Peyer's patch (tissue), 4 donors: Measurements from ENCODE around the gene TMEM239. TPM values are rescaled to one million over a fixed set of nuclear protein-coding genes. Genes with fewer than 3 reads are reported as not detected.

Experiments used
- DNase-seq, 3 donors: peaks; one replicate each; pipeline ENCODE4 v3.0.0-alpha.2; 2017 to 2019
- H3K27ac ChIP-seq, 4 donors: fragments of 200-600 bp; sonication (generic); one replicate each; pipeline ENCODE4 v1.5.1; 2016 to 2019
- H3K27me3 ChIP-seq, 2 donors: fragments of 200-600 bp; sonication (generic); one replicate each; pipeline ENCODE4 v1.5.1; 2019
- H3K36me3 ChIP-seq, 3 donors: fragments of 200-600 bp; sonication (generic); one replicate each; pipeline ENCODE4 v1.5.1; 2016 to 2019
- H3K4me1 ChIP-seq, 4 donors: fragments of 200-600 bp; sonication (generic); one replicate each; pipeline ENCODE4 v1.5.1; 2016 to 2019
- H3K4me3 ChIP-seq, 4 donors: fragments of 200-600 bp; sonication (generic); 1 replicate in 3 of 4; 2 replicates in 1 of 4; pipeline ENCODE4 v1.5.1; 2016 to 2019; ENCODE audit warnings: mild to moderate bottlenecking in 1 of 4
- H3K9me3 ChIP-seq, 4 donors: fragments of 200-600 bp; sonication (generic); one replicate each; pipeline ENCODE4 v1.5.1; 2016 to 2019; ENCODE audit warnings: mild to moderate bottlenecking in 1 of 4
- CTCF ChIP-seq, 6 experiments: fragments of 450-650 bp in 4 of 6; fragments of 200-600 bp in 2 of 6; sonication (generic) in 1 of 6; IDR thresholded peaks; one replicate each; pipeline ENCODE4 v1.5.1; 2017 to 2019; ENCODE audit warnings: antibody characterized with exemption in 6 of 6, mild to moderate bottlenecking in 3 of 6, moderate library complexity in 1 of 6
- POLR2A ChIP-seq, 2 donors: fragments of 450-650 bp; IDR thresholded peaks; one replicate each; pipeline ENCODE4 v1.5.1; 2017; ENCODE audit warnings: antibody characterized with exemption in 2 of 2, mild to moderate bottlenecking in 2 of 2, moderate library complexity in 2 of 2
- total RNA-seq, 4 donors: library from RNA; depleted of rRNA; stranded (reverse); fragments of >200 nt; gene quantifications; one replicate each; pipeline ENCODE4 v1.1.0, GENCODE V29; 2016

TMEM239 gene
- total RNA-seq, 4 donors from 2014 or later, result not detected

GRCh38 chr20:2859330-2860121 is 43.4 kb downstream of the TMEM239 start:
- TF ChIP-seq POLR2A (IDR thresholded peaks at IDR 0.05), result no peak
- no peak for TF ChIP-seq CTCF (IDR thresholded peaks at IDR 0.05)
- no peak overlapping the region for H3K27ac ChIP-seq
- H3K27me3 ChIP-seq, result no peaks in the 10 kb centered on the region
- no peak for DNase-seq
- no peaks in the 10 kb centered on the region for H3K4me1 ChIP-seq
- H3K9me3 ChIP-seq, result no peaks in the 10 kb centered on the region
- peaks cover 0 to 42% (median 0%) of the 10 kb centered on the region in 3 donors for H3K36me3 ChIP-seq
- H3K4me3 ChIP-seq, result no peak overlapping the region

- TF ChIP-seq CTCF (IDR thresholded peaks at IDR 0.05) (no peak), POLR2A (IDR thresholded peaks at IDR 0.05) (no peak)
- no peak for DNase-seq
- Histone ChIP-seq H3K27ac (no peak overlapping the region), H3K27me3 (no peaks in the 10 kb centered on the region), H3K9me3 (no peaks in the 10 kb centered on the region), H3K4me1 (no peaks in the 10 kb centered on the region), H3K36me3 (peaks cover 0 to 63% (median 0%) of the 10 kb centered on the region in 3 donors), H3K4me3 (no peak overlapping the region)
Observed at GRCh38 chr20:2864626-2865025, 48.5 kb downstream of the TMEM239 start.

GRCh38 chr20:2865101-2865500 is 48.9 kb downstream of the TMEM239 start:
- H3K27ac ChIP-seq, result no peak overlapping the region
- no peaks in the 10 kb centered on the region for H3K9me3 ChIP-seq
- no peak overlapping the region for H3K4me3 ChIP-seq
- no peak for DNase-seq
- TF ChIP-seq CTCF (IDR thresholded peaks at IDR 0.05) (no peak), POLR2A (IDR thresholded peaks at IDR 0.05) (no peak)
- H3K36me3 ChIP-seq, result peaks cover 0 to 63% (median 0%) of the 10 kb centered on the region in 3 donors
- no peaks in the 10 kb centered on the region for H3K27me3 ChIP-seq
- H3K4me1 ChIP-seq, result no peaks in the 10 kb centered on the region

GRCh38 chr20:2865630-2866029 is 49.5 kb downstream of the TMEM239 start:
- Histone ChIP-seq H3K27ac (no peak overlapping the region), H3K4me3 (no peak overlapping the region), H3K9me3 (no peaks in the 10 kb centered on the region), H3K36me3 (peaks cover 0 to 59% (median 0%) of the 10 kb centered on the region in 3 donors), H3K4me1 (no peaks in the 10 kb centered on the region), H3K27me3 (no peaks in the 10 kb centered on the region)
- TF ChIP-seq CTCF (IDR thresholded peaks at IDR 0.05), result no peak
- no peak for TF ChIP-seq POLR2A (IDR thresholded peaks at IDR 0.05)
- no peak for DNase-seq

GRCh38 chr20:2866236-2866635 is 50.1 kb downstream of the TMEM239 start:
- TF ChIP-seq POLR2A (IDR thresholded peaks at IDR 0.05), result no peak
- no peak for TF ChIP-seq CTCF (IDR thresholded peaks at IDR 0.05)
- H3K9me3 ChIP-seq, result no peaks in the 10 kb centered on the region
- peaks cover 0 to 53% (median 0%) of the 10 kb centered on the region in 3 donors for H3K36me3 ChIP-seq
- no peaks in the 10 kb centered on the region for H3K4me1 ChIP-seq
- no peaks in the 10 kb centered on the region for H3K27me3 ChIP-seq
- H3K27ac ChIP-seq, result no peak overlapping the region
- H3K4me3 ChIP-seq, result no peak overlapping the region
- DNase-seq, result no peak
